Activated CD8-positive, alpha-beta memory T cell treated with anti-CD3 and anti-CD28 coated beads, Interleukin-2, amount 50 U/mL, for 1 hour (primary cell): ENCODE results near the gene ENPP6.
"Not testable (repeated sequence)": the region's sequence is repeated elsewhere in the genome, so short reads cannot be mapped to it uniquely, and the experiment has no call there.

ENCODE experiments used
- DNase-seq: peaks from one replicate; pipeline ENCODE4 v3.0.0-alpha.2; 2020; ENCODE audit errors: extremely low read depth

The ENPP6 gene

DNA sequence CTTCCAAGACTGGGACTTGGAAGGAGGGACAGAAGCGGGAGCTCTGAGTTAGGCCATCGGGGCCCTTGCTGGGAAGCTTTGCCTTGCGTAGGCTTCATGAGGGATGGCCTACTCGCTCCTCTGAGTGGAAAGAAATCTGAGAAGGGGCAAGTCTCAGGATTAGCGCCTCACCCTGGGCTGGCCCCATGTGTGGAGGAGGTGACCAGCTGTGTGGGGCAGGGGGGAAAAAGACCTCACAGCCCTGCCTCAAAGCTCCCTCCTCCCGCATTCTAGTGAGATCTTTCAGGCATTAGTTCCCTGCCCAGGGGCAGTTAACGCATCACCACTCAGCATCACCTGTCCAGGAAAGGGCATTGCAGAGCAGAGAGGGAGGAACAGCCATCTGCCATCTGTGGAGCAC is 156.1 kb downstream of the ENPP6 start:
- DNase-seq: no peak

GRCh38 chr4:184059099-184059498 is 158.6 kb downstream of the ENPP6 start:
- DNase-seq: no peak

- no peak for DNase-seq
These were observed 159.6 kb downstream of the ENPP6 start for GRCh38 chr4:184058026-184058425.

DNA sequence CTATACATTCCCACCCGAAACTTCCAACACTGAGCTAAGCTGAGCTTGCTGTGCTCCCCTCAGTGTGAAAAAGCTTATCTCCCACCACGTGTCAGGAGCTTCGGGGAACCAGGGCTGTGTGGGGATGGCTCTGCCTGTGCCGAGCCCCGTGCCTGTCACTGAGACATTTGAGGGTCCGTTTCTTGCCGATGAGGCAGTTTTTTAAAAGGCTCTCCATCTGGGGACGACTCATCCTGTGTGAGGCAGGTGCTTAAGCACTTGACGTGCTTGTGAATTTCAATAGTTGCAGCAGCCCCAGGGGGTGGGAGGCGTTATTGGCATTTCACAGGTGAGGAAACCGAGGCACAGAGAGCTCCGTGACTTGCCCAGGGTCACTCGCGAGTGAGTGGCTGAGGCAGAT is 160.8 kb downstream of the ENPP6 start:
- no peak for DNase-seq

DNA sequence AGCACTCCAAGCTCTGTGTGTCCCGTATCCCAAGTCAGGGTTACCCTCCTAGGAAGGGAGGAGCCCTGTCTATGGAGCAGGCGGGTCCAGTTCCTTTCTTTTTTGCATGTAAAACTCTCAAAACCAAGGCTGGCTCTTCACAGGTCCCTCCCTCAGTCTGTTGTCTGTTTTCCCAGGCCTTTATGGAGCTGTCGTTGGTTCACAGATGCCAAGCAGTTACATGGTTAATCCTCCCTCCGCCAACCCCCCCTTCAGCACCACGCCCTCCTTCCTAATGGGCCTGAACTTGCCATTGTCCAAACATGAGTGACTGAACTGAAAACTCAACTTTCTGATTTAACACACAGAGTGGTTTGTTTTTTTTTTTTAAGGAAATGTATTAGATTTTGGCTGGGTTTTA is 164.2 kb downstream of the ENPP6 start:
- DNase-seq: no peak

DNA sequence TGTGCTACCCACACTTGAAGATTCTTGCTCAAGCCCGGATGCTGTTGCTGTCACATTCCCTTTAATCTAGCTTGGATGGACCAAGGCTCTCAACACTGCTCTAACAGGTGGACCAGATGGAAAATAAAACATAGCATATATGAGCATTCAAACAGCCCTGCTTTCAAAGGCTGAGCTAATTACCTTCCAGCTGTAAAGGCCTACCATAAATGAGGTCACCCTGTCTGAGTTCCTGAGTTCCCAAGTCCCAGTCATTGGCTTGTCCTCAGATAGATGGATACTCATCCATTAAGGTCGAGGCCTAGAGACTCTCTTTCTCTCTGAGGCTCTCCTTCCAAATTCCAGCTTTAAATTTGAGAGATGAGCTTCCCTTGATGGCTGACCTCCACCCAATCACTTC is 165.1 kb downstream of the ENPP6 start:
- no peak for DNase-seq

DNA sequence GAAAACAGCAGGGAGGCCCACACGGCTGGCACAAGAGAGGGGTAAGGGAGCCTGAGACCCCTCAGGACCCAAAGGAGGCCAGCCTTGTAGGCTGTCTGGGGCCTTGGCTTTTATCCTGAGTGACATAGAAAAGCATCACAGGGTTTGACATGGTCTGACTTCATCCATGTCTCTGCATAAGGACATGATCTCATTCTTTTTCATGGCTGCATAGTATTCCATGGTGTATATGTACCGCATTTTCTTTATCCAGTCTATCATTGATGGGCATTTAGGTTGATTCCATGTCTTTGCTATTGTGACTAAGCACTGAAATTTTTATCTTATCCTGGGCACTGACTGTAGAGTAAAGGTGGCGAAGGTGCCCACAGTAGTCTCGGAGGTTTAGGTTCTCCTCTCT is 166.4 kb downstream of the ENPP6 start:
- not testable (repeated sequence) for DNase-seq

DNA sequence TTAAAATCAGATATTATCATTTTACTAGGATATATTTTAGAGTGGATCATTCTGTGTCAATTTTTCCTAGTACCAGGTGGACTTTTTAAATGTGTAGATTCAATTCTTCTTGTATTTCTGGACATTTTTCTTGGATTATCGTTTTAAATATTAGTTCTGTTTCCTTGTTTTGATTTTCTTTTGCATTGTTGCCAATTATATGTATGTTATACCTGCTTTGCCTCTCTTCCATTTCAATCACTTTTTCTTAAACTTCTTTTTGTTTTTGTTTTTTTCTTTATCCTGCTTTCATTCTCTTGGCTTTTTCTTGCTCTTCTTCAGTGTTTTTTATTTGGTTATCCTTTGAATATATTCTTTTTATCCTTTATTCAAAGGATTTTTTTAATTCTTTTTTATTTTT is 171.5 kb downstream of the ENPP6 start:
- DNase-seq: no peak

DNA sequence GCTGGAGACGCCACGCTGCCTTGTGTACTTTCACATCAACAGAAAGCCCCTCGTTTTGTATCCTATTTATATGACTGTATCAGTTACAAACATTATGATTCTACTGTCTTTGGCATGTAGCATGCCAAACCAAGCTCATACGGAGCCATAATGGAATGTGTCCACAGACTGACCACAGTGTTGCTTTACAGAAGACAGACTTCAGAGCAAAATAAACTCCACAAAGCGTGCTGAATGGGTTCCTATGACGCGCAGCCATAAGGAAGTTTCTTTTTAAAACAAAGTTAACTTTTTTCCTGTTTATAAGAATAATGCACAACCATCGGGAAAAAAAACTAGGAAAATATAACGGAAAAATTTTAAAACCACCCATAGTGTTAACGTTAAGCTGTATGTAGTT is 176.5 kb downstream of the ENPP6 start:
- no peak for DNase-seq

DNA sequence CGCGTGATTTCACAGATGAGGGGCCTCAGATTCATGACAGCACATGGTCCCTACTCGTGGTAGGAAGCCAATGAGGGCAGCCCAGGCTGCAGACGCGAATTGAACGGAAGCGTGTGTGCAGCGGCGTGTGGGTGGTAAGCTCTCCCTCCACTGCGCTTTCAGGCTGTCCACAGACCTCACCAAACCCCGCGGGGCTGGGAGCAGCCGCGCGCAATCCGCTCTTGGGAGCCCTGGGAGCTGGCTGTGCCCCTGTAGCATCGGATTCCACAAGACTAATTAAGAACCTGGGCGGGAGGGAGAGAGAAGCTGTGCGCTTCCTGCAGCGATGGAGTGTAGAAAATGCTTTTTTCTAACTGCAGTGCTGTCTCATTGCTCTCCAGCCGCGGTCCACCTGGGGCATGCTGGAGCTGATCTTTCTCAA is 177.7 kb downstream of the ENPP6 start:
- no peak for DNase-seq
